ENCODE data around the gene DOCK7. TPM values are rescaled to one million over a fixed set of nuclear protein-coding genes. Genes with fewer than 3 reads are reported as not detected.

DOCK7 gene
- total RNA-seq, 2 donors from 2014 or later, result 31.6 to 32.0 TPM

GRCh38 chr1:62514746-62515423, 173.3 kb downstream of the DOCK7 start:
- Histone ChIP-seq H3K4me1 (no peaks in the 10 kb centered on the region), H3K9me3 (no peaks in the 10 kb centered on the region), H3K27ac (no peak overlapping the region), H3K4me3 (no peak overlapping the region), H3K27me3 (no peaks in the 10 kb centered on the region), H3K36me3 (replicated peaks in 1 of 2; ENCODE audit: insufficient read depth in 1 of 2, low read depth in 2 of 2) (no peaks in the 10 kb centered on the region)
- ATAC-seq (no peak), DNase-seq (no peak)
- TF ChIP-seq CTCF (IDR thresholded peaks at IDR 0.05), result no peak
- TF ChIP-seq POLR2A (IDR thresholded peaks at IDR 0.05), result no peak
- intact Hi-C loops (cut with DNase I), result no loop called here
- WGBS, 2 donors, result 84 to 90% methylated on average over 3 of the region's 3 CpGs

GRCh38 chr1:62513013-62513412, 175.2 kb downstream of the DOCK7 start:
- no peak overlapping the region for H3K27ac ChIP-seq
- ATAC-seq (no peak), DNase-seq (no peak)
- TF ChIP-seq POLR2A (IDR thresholded peaks at IDR 0.05) (no peak), CTCF (IDR thresholded peaks at IDR 0.05) (no peak)
- peaks cover 0 to 3% of the 10 kb centered on the region in 2 donors for H3K36me3 ChIP-seq (replicated peaks in 1 of 2; ENCODE audit: insufficient read depth in 1 of 2, low read depth in 2 of 2)
- H3K4me1 ChIP-seq, result no peaks in the 10 kb centered on the region
- 80 to 86% methylated on average over 4 of the region's 4 CpGs for WGBS, 2 donors
- H3K9me3 ChIP-seq, result no peaks in the 10 kb centered on the region
- H3K27me3 ChIP-seq, result no peaks in the 10 kb centered on the region
- intact Hi-C loops (cut with DNase I), result no loop called here
- no peak overlapping the region for H3K4me3 ChIP-seq

GRCh38 chr1:62509028-62509427, 179.2 kb downstream of the DOCK7 start:
- ATAC-seq (no peak), DNase-seq (no peak)
- Histone ChIP-seq H3K27me3 (no peaks in the 10 kb centered on the region), H3K4me3 (no peak overlapping the region), H3K4me1 (no peaks in the 10 kb centered on the region), H3K27ac (no peak overlapping the region), H3K36me3 (replicated peaks in 1 of 2; ENCODE audit: insufficient read depth in 1 of 2, low read depth in 2 of 2) (peaks cover 0 to 3% of the 10 kb centered on the region in 2 donors), H3K9me3 (no peaks in the 10 kb centered on the region)
- TF ChIP-seq CTCF (IDR thresholded peaks at IDR 0.05), result no peak
- no peak for TF ChIP-seq POLR2A (IDR thresholded peaks at IDR 0.05)
- intact Hi-C loops (cut with DNase I), result no loop called here
- WGBS, 2 donors, result 73 to 83% methylated on average over 1 of the region's 1 CpG

GRCh38 chr1:62508187-62508758, 179.9 kb downstream of the DOCK7 start:
- ATAC-seq, result no peak
- WGBS, 2 donors, result 96 to 98% methylated on average over 1 of the region's 1 CpG
- Histone ChIP-seq H3K36me3 (replicated peaks in 1 of 2; ENCODE audit: insufficient read depth in 1 of 2, low read depth in 2 of 2) (peaks cover 0 to 3% of the 10 kb centered on the region in 2 donors), H3K4me1 (no peaks in the 10 kb centered on the region), H3K9me3 (no peaks in the 10 kb centered on the region), H3K27me3 (no peaks in the 10 kb centered on the region), H3K27ac (no peak overlapping the region), H3K4me3 (no peak overlapping the region)
- peak in 2 of 4 donors; percentile 11 to 39 for DNase-seq
- TF ChIP-seq POLR2A (IDR thresholded peaks at IDR 0.05) (no peak), CTCF (IDR thresholded peaks at IDR 0.05) (peak in 6 of 7 experiments; percentile 39 to 58 (median 48))
- intact Hi-C loops (cut with DNase I), result no loop called here

GRCh38 chr1:62500210-62500609, 188.0 kb downstream of the DOCK7 start:
- no peaks in the 10 kb centered on the region for H3K4me1 ChIP-seq
- no peak overlapping the region for H3K4me3 ChIP-seq
- TF ChIP-seq POLR2A (IDR thresholded peaks at IDR 0.05), result no peak
- no peak for TF ChIP-seq CTCF (IDR thresholded peaks at IDR 0.05)
- H3K9me3 ChIP-seq, result no peaks in the 10 kb centered on the region
- DNase-seq (no peak), ATAC-seq (no peak)
- intact Hi-C loops (cut with DNase I), result no loop called here
- H3K36me3 ChIP-seq (replicated peaks in 1 of 2; ENCODE audit: insufficient read depth in 1 of 2, low read depth in 2 of 2), result no peaks in the 10 kb centered on the region
- H3K27ac ChIP-seq, result no peak overlapping the region
- H3K27me3 ChIP-seq, result no peaks in the 10 kb centered on the region

Data from body of pancreas (tissue), 4 donors.